ENCODE results near the gene ODAD4.

DNA sequence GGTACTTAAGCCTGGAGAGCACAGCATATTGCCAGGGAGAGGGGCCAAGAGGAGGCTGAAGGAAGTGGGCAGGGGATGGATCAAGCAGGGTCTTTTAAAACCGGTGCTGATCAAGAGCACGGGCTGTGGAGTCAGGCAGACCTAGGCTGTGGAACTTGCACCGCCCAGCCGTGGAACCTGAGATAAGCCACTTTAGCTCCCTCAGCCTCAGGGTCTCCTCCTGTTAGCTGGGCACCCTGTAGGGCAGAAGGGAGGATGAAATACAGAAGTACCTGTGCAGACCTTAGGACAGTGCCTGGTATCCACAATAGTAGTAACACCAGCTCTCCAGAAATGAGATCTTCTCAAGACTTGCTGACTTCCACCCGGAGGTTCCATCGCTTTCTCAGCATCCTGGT, 9.3 kb downstream of the ODAD4 start:
- TF ChIP-seq, protein P1, sequence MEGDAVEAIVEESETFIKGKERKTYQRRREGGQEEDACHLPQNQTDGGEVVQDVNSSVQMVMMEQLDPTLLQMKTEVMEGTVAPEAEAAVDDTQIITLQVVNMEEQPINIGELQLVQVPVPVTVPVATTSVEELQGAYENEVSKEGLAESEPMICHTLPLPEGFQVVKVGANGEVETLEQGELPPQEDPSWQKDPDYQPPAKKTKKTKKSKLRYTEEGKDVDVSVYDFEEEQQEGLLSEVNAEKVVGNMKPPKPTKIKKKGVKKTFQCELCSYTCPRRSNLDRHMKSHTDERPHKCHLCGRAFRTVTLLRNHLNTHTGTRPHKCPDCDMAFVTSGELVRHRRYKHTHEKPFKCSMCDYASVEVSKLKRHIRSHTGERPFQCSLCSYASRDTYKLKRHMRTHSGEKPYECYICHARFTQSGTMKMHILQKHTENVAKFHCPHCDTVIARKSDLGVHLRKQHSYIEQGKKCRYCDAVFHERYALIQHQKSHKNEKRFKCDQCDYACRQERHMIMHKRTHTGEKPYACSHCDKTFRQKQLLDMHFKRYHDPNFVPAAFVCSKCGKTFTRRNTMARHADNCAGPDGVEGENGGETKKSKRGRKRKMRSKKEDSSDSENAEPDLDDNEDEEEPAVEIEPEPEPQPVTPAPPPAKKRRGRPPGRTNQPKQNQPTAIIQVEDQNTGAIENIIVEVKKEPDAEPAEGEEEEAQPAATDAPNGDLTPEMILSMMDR (IDR thresholded peaks at IDR 0.05): no peak
- TF ChIP-seq POLR2AphosphoS5 (IDR thresholded peaks at IDR 0.05; ENCODE audit: low read depth, low read length): no peak

Measured in Panc1 (cell line).